Thyroid gland (tissue), 4 donors: ENCODE data around the gene VSTM5. TPM values are rescaled to one million over a fixed set of nuclear protein-coding genes. Genes with fewer than 3 reads are reported as not detected.
"Not testable (repeated sequence)": the region's sequence is repeated elsewhere in the genome, so short reads cannot be mapped to it uniquely, and the experiment has no call there.

Experiments used
- DNase-seq, 2 donors: peaks; one replicate each; pipeline ENCODE4 v3.0.0-alpha.2; 2019
- H3K27ac ChIP-seq, 3 donors: fragments of 200-600 bp; sonication (generic); 1 replicate in 2 of 3; 2 replicates in 1 of 3; pipeline ENCODE4 v1.5.1; 2016 to 2019; ENCODE audit warnings: mild to moderate bottlenecking in 1 of 3, moderate library complexity in 1 of 3
- H3K27me3 ChIP-seq: fragments of 200-600 bp; sonication (generic); one replicate; pipeline ENCODE4 v1.5.1; 2019
- H3K36me3 ChIP-seq, 2 donors: fragments of 200-600 bp; sonication (generic); one replicate each; pipeline ENCODE4 v1.5.1; 2016 to 2019
- H3K4me1 ChIP-seq, 2 donors: fragments of 200-600 bp; sonication (generic); one replicate each; pipeline ENCODE4 v1.5.1; 2017 to 2019
- H3K4me3 ChIP-seq, 3 donors: fragments of 200-600 bp; sonication (generic); replicated peaks in 1 of 3; 1 replicate in 2 of 3; 2 replicates in 1 of 3; pipeline ENCODE4 v1.5.1; 2016; ENCODE audit warnings: mild to moderate bottlenecking in 1 of 3
- H3K9me3 ChIP-seq: fragments of 200-600 bp; sonication (generic); one replicate; pipeline ENCODE4 v1.5.1; 2017
- POLR2A ChIP-seq, 2 donors: fragments of 450-650 bp; IDR thresholded peaks; one replicate each; pipeline ENCODE4 v1.6.1; 2017; ENCODE audit warnings: antibody characterized with exemption in 2 of 2, mild to moderate bottlenecking in 2 of 2, moderate library complexity in 1 of 2
- WGBS, 2 donors: methylation state at CpG; one replicate each; pipeline ENCODE4 v1.1.5; 2017; 5-methylcytosine and 5-hydroxymethylcytosine counted together
- intact Hi-C: fragments of 100-400 bp; cut with DNase I; formaldehyde crosslinking; loops from one replicate; pipeline ENCODE4 v1.15.1; 2023
- total RNA-seq, 4 donors: library from RNA; depleted of rRNA; stranded (reverse); fragments of >200 nt; gene quantifications; one replicate each; pipeline ENCODE4 v1.2.3, GENCODE V29; 2016
- TF ChIP-seq, protein P1 (sequence below), 6 experiments: fragments of 200-600 bp in 3 of 6; fragments of 450-650 bp in 3 of 6; sonication (generic) in 3 of 6; IDR thresholded peaks; one replicate each; pipeline ENCODE4 v1.5.1; 2016 to 2019; ENCODE audit warnings: antibody characterized with exemption in 6 of 6, mild to moderate bottlenecking in 2 of 6, inconsistent platforms in 1 of 6, moderate library complexity in 1 of 6

Gene VSTM5
- total RNA-seq, 4 donors from 2014 or later = 0.67 TPM; not detected in 2

DNA sequence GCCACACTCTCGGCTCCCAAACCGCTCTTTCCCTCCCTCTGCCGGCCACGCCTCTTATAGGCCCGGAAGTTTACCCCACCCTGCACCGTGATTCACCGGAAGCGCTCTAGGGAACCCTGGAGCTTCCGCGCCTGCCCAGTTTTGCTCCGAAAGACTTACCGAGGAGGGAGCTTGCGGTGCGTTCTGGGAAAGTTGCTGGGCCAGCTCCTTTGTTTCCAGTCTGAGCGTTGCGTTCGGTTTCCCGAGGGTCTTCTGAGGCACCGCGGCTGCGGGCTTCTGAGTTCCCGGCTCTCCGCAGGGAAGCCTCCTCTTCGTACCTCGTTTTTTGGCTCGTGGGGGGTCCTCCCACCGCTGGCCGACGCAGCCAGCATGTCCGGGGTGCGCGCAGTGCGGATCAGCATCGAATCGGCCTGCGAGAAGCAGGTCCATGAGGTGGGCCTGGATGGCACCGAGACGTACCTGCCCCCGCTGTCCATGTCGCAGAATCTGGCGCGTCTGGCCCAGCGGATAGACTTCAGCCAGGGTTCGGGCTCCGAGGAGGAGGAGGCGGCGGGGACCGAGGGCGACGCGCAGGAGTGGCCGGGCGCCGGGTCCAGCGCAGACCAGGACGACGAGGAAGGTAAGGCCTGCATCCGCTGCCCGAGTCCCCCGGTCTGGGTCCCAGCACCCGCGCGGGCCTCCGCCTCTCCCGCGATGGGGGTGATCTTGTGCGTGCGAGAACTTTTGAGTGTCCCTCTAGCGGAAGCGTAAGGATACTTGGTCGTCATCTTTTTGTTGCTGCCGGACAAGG lies 66.1 kb downstream of the VSTM5 start, which contains the start of gene MED17:
Gene MED17 (plus strand): TSS at position 138 of the 790 bp plus-strand sequence. CDS start 232 bp downstream, at position 370.
- TF ChIP-seq, protein P1, sequence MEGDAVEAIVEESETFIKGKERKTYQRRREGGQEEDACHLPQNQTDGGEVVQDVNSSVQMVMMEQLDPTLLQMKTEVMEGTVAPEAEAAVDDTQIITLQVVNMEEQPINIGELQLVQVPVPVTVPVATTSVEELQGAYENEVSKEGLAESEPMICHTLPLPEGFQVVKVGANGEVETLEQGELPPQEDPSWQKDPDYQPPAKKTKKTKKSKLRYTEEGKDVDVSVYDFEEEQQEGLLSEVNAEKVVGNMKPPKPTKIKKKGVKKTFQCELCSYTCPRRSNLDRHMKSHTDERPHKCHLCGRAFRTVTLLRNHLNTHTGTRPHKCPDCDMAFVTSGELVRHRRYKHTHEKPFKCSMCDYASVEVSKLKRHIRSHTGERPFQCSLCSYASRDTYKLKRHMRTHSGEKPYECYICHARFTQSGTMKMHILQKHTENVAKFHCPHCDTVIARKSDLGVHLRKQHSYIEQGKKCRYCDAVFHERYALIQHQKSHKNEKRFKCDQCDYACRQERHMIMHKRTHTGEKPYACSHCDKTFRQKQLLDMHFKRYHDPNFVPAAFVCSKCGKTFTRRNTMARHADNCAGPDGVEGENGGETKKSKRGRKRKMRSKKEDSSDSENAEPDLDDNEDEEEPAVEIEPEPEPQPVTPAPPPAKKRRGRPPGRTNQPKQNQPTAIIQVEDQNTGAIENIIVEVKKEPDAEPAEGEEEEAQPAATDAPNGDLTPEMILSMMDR (IDR thresholded peaks at IDR 0.05) = peak in 4 of 6 experiments; percentile 22 to 38 (median 32)
- TF ChIP-seq POLR2A (IDR thresholded peaks at IDR 0.05) = peak; percentile 7 to 92
- Histone ChIP-seq H3K27me3 (no peaks in the 10 kb centered on the region), H3K9me3 (no peaks in the 10 kb centered on the region), H3K27ac (peak within 1 kb of the TSS; percentile 88 to 96 (median 96)), H3K36me3 (peaks cover 4 to 7% of the 10 kb centered on the region in 2 donors), H3K4me1 (peaks cover 25 to 27% of the 10 kb centered on the region in 2 donors), H3K4me3 (peak within 1 kb of the TSS; percentile 86 to 97 (median 87))
- 0 to 1% methylated on average over 12 to 33 of the region's 72 CpGs for WGBS, 2 donors
- peak; percentile 92 to 94 for DNase-seq
- intact Hi-C loops = no loop called here

DNA sequence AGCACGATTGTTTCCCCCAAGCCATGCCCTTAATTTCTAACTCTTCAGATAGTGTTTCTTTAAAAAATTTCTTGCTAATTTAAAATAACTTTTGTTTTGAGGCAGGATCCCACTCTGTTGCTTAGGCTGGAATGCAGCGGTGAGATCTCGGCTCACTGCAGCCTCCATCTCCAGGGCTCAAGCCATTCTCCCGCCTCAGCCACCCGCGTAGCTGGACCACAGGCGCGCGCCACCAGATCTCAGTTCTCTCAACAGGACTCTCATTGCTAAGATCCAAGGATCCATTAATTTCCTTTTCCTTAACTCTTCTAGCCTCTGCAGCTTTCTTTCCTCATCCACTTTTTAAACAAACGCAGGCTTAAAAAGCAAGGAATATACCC lies 66.7 kb downstream of the VSTM5 start:
- H3K27ac ChIP-seq = peak overlapping the region in 2 of 3 donors; percentile 96
- H3K36me3 ChIP-seq = peaks cover 1 to 4% of the 10 kb centered on the region in 2 donors
- no peak for DNase-seq
- peak overlapping the region; percentile 61 to 97 (median 86) for H3K4me3 ChIP-seq
- no peaks in the 10 kb centered on the region for H3K9me3 ChIP-seq
- peaks cover 25 to 27% of the 10 kb centered on the region in 2 donors for H3K4me1 ChIP-seq
- 2% methylated on average over 10 of the region's 10 CpGs for WGBS, 2 donors
- H3K27me3 ChIP-seq = no peaks in the 10 kb centered on the region
- intact Hi-C loops = no loop called here
- TF ChIP-seq, protein P1 (IDR thresholded peaks at IDR 0.05) = no peak
- no peak for TF ChIP-seq POLR2A (IDR thresholded peaks at IDR 0.05)

DNA sequence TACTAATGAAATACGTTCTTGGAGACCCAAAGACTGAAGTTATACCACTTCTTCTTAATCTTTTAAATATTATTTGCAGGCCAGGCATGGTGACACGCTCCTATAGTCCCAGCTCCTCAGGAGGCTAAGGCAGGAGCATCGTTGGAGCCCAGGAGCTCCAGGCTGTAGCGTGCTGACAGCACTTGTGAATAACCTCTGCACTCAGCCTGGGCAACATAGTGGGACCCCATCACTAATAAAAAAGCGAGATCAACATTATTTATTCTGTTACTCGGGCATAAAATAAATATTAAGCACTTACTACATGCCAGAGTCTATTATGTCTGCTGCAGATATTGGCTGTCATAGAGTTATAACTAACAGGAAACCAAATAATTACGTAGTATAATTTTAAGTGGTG lies 67.1 kb downstream of the VSTM5 start:
- WGBS, 2 donors = 55 to 64% methylated on average over 7 of the region's 7 CpGs
- peaks cover 25 to 27% of the 10 kb centered on the region in 2 donors for H3K4me1 ChIP-seq
- TF ChIP-seq, protein P1 (IDR thresholded peaks at IDR 0.05) = no peak
- TF ChIP-seq POLR2A (IDR thresholded peaks at IDR 0.05) = no peak
- H3K9me3 ChIP-seq = no peaks in the 10 kb centered on the region
- peak overlapping the region in 1 of 3 donors; percentile 96 for H3K27ac ChIP-seq
- H3K4me3 ChIP-seq = peak overlapping the region in 2 of 3 donors; percentile 86 to 97
- intact Hi-C loops = no loop called here
- no peaks in the 10 kb centered on the region for H3K27me3 ChIP-seq
- peaks cover 0 to 3% of the 10 kb centered on the region in 2 donors for H3K36me3 ChIP-seq
- DNase-seq = no peak

DNA sequence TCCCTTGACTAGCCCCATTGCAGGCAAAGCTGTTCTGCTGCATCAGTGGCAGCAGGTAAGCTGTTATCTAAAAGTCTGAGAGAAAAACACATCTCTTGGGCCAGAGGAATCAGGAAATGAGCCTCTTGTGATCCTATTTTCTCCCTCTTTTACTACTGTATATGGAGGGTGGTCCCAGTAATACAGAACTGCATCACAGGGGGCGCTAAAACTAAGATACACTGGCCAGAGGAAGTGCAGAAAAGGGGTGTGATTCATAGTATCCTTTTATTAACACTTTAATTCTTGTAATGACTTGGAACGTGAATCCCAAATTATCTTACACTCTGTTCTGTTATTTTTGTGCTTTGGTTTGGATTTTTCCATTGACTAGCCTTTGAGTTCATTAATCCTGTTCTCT lies 75.1 kb downstream of the VSTM5 start:
- H3K36me3 ChIP-seq = no peaks in the 10 kb centered on the region
- WGBS, 2 donors = 48 to 51% methylated on average over 2 of the region's 2 CpGs
- H3K27me3 ChIP-seq = no peaks in the 10 kb centered on the region
- intact Hi-C loops = no loop called here
- H3K9me3 ChIP-seq = no peaks in the 10 kb centered on the region
- no peak overlapping the region for H3K27ac ChIP-seq
- TF ChIP-seq POLR2A (IDR thresholded peaks at IDR 0.05) = no peak
- TF ChIP-seq, protein P1 (IDR thresholded peaks at IDR 0.05) = no peak
- H3K4me3 ChIP-seq = no peak overlapping the region
- DNase-seq = no peak
- H3K4me1 ChIP-seq = no peaks in the 10 kb centered on the region

DNA sequence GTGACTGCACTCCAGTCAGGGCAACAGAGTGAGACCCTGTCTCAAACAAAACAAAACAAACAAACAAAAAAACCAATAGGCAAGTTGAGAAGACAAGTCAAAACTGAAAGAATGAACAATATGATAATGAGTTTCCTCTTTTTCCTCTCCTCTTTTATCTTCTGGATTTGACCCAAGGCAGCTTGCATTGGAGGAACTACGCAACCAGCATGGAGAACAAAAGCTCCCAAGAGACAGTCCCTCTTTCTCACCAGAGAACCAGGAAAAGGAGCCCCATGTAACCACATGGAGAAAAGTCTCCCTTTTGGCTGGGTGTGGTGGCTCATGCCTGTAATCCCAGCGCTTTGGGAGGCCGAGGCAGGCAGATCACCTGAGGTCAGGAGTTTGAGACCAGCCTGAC lies 75.9 kb downstream of the VSTM5 start:
- H3K4me3 ChIP-seq, H3K27me3 ChIP-seq, H3K36me3 ChIP-seq, H3K27ac ChIP-seq, H3K9me3 ChIP-seq, H3K4me1 ChIP-seq, intact Hi-C loops, DNase-seq: not testable (repeated sequence)
- WGBS, 2 donors = 86 to 88% methylated on average over 3 of the region's 3 CpGs
